Measurements from ENCODE around the gene CAV1.

GRCh38 chr7:116574025-116574822 is 49.4 kb downstream of the CAV1 start:
- TF ChIP-seq POLR2AphosphoS5 (IDR thresholded peaks at IDR 0.05), result no peak
- TF ChIP-seq CTCF (IDR thresholded peaks at IDR 0.05), result no peak
- TF ChIP-seq POLR2A (IDR thresholded peaks at IDR 0.05), result no peak
